Measurements from ENCODE around the gene CREBZF.
"Not testable (repeated sequence)": the region's sequence is repeated elsewhere in the genome, so short reads cannot be mapped to it uniquely, and the experiment has no call there.

CREBZF gene

DNA sequence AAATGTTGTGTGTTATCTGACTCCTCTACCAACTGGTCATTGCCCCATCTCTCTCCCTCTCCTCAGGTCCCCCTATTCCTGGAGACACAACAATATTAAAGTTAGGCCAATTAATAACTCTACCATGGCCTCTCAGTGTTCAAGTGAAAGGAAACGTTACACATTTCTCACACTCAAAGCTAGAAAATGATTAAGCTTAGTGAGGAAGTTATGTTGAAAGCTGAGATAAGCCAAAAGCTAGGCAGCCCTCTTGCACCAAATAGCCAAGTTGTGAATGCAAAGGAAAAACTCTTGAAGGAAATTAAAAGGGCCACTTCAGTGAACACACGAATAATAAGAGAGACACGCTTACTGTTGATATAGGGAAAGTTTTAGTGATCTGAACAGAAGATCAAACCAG lies 44.7 kb downstream of the CREBZF start:
- no peak for DNase-seq

- DNase-seq: no peak
These were observed 45.4 kb downstream of the CREBZF start for GRCh38 chr11:85619499-85619898.

- DNase-seq: not testable (repeated sequence)
These were observed 53.3 kb downstream of the CREBZF start for GRCh38 chr11:85611643-85612042.

Data from NCI-H1694 (cell line).